ENCODE data around the gene POP4. TPM values are rescaled to one million over a fixed set of nuclear protein-coding genes. Genes with fewer than 3 reads are reported as not detected.

Gene POP4
- total RNA-seq, 1 donor from 2014 or later, result 61.5 TPM

- DNase-seq (ENCODE audit: low spot score), result no peak
Measured at GRCh38 chr19:29576761-29577648, 29.1 kb upstream of the POP4 start.

- DNase-seq (ENCODE audit: low spot score), result no peak
Measured at GRCh38 chr19:29577649-29577963, 28.5 kb upstream of the POP4 start.

GRCh38 chr19:29578349-29578748, 27.7 kb upstream of the POP4 start:
- no peak for DNase-seq (ENCODE audit: low spot score)

- DNase-seq (ENCODE audit: low spot score), result no peak
Measured at GRCh38 chr19:29579308-29579910, 26.7 kb upstream of the POP4 start.

GRCh38 chr19:29581398-29581797, 24.7 kb upstream of the POP4 start:
- DNase-seq (ENCODE audit: low spot score), result no peak

- no peak for DNase-seq (ENCODE audit: low spot score)
Measured at GRCh38 chr19:29583196-29583999, 22.7 kb upstream of the POP4 start.

GRCh38 chr19:29586401-29586800, 19.7 kb upstream of the POP4 start:
- DNase-seq (ENCODE audit: low spot score), result no peak

GRCh38 chr19:29587059-29587458, 19.0 kb upstream of the POP4 start:
- no peak for DNase-seq (ENCODE audit: low spot score)

GRCh38 chr19:29587518-29587986, 18.5 kb upstream of the POP4 start:
- DNase-seq (ENCODE audit: low spot score), result no peak

GRCh38 chr19:29588095-29588494, 18.0 kb upstream of the POP4 start:
- DNase-seq (ENCODE audit: low spot score), result no peak

- DNase-seq (ENCODE audit: low spot score), result no peak
Measured at GRCh38 chr19:29590278-29590677, 15.8 kb upstream of the POP4 start.

- DNase-seq (ENCODE audit: low spot score), result no peak
Measured at GRCh38 chr19:29591670-29592069, 14.4 kb upstream of the POP4 start.

- DNase-seq (ENCODE audit: low spot score), result no peak
Measured at GRCh38 chr19:29593869-29594268, 12.2 kb upstream of the POP4 start.

- DNase-seq (ENCODE audit: low spot score), result no peak
Measured at GRCh38 chr19:29596080-29596727, 9.9 kb upstream of the POP4 start.

- no peak for DNase-seq (ENCODE audit: low spot score)
Measured at GRCh38 chr19:29596885-29597525, 9.1 kb upstream of the POP4 start.

- DNase-seq (ENCODE audit: low spot score), result no peak
Measured at GRCh38 chr19:29598036-29598435, 8.0 kb upstream of the POP4 start.

- no peak for DNase-seq (ENCODE audit: low spot score)
Measured at GRCh38 chr19:29598496-29598895, 7.6 kb upstream of the POP4 start.

- no peak for DNase-seq (ENCODE audit: low spot score)
Measured at GRCh38 chr19:29603308-29603707, 2.8 kb upstream of the POP4 start.

GRCh38 chr19:29606420-29606747, 301 bp downstream of the POP4 start:
- no peak for DNase-seq (ENCODE audit: low spot score)

- no peak for DNase-seq (ENCODE audit: low spot score)
Measured at GRCh38 chr19:29609636-29610035, 3.6 kb downstream of the POP4 start.

GRCh38 chr19:29610213-29610573, 4.1 kb downstream of the POP4 start:
- no peak for DNase-seq (ENCODE audit: low spot score)

Measured in ureter (tissue), 1 donor.